Activated T-cell treated with anti-CD3 and anti-CD28 coated beads, Interleukin-2, amount 50 U/mL, for 24 hours (primary cell): ENCODE measurements around the gene ZNF426.
A peak's percentile ranks its signal among the peaks of the same experiment; 100 is the strongest.
"Not testable (repeated sequence)": the region's sequence is repeated elsewhere in the genome, so short reads cannot be mapped to it uniquely, and the experiment has no call there.

ENCODE experiments used
- DNase-seq: peaks from one replicate; pipeline ENCODE4 v3.0.0-alpha.2; 2020
- H3K27ac Mint-ChIP-seq: 2 replicates; pipeline ENCODE4 v1.8.0; 2020; ENCODE audit warnings: mild to moderate bottlenecking, mixed read lengths
- H3K27me3 Mint-ChIP-seq: 2 replicates; pipeline ENCODE4 v1.8.0; 2020; ENCODE audit warnings: mixed read lengths
- H3K36me3 Mint-ChIP-seq: 2 replicates; pipeline ENCODE4 v1.8.0; 2020; ENCODE audit warnings: low read depth, mixed read lengths
- H3K4me1 Mint-ChIP-seq: 2 replicates; pipeline ENCODE4 v1.8.0; 2020; ENCODE audit warnings: low read depth, mixed read lengths
- H3K4me3 Mint-ChIP-seq: 2 replicates; pipeline ENCODE4 v1.8.0; 2020; ENCODE audit warnings: mild to moderate bottlenecking, moderate library complexity, mixed read lengths
- H3K9me3 Mint-ChIP-seq: 2 replicates; pipeline ENCODE4 v1.8.0; 2020; ENCODE audit warnings: mixed read lengths

The ZNF426 gene

GRCh38 chr19:9538183-9539058 is at the start of gene ZNF426:
TSS of gene ZNF426 (minus strand) at chr19:9538645. CDS start at chr19:9536232, 2,413 bp downstream.
- H3K4me1 Mint-ChIP-seq: peaks cover 22% of the 10 kb centered on the region
- peaks cover 72% of the 10 kb centered on the region for H3K36me3 Mint-ChIP-seq
- H3K27ac Mint-ChIP-seq: peak within 1 kb of the TSS; percentile 95
- H3K27me3 Mint-ChIP-seq: no peaks in the 10 kb centered on the region
- H3K4me3 Mint-ChIP-seq: peak within 1 kb of the TSS; percentile 94
- peak; percentile 92 for DNase-seq
- H3K9me3 Mint-ChIP-seq: peaks cover 42% of the 10 kb centered on the region

- Mint-ChIP-seq H3K4me1 (peaks cover 22% of the 10 kb centered on the region), H3K4me3 (no peak overlapping the region), H3K9me3 (peaks cover 5% of the 10 kb centered on the region), H3K36me3 (peaks cover 24% of the 10 kb centered on the region), H3K27me3 (peaks cover 12% of the 10 kb centered on the region), H3K27ac (no peak overlapping the region)
- DNase-seq: peak; percentile 78
Observed at GRCh38 chr19:9586764-9587163, 48.3 kb upstream of the ZNF426 start.

GRCh38 chr19:9584073-9584833 is 45.8 kb upstream of the ZNF426 start, which contains the start of gene ZNF121:
TSS of gene ZNF121 (minus strand) at chr19:9584504. CDS start at chr19:9568097, 16,407 bp downstream.
- H3K4me3 Mint-ChIP-seq: peak within 1 kb of the TSS; percentile 93

GRCh38 chr19:9582081-9582725 is 43.8 kb upstream of the ZNF426 start:
- Mint-ChIP-seq H3K4me1 (peaks cover 54% of the 10 kb centered on the region), H3K36me3 (peaks cover 69% of the 10 kb centered on the region), H3K9me3 (peaks cover 26% of the 10 kb centered on the region), H3K27ac (peak overlapping the region; percentile 89), H3K4me3 (peak overlapping the region; percentile 79)
- not testable (repeated sequence) for H3K27me3 Mint-ChIP-seq, DNase-seq

More at GRCh38 chr19:9584073-9584833, 45.8 kb upstream of the ZNF426 start, which contains the start of gene ZNF121:
- Mint-ChIP-seq H3K9me3 (peaks cover 20% of the 10 kb centered on the region), H3K4me1 (peaks cover 42% of the 10 kb centered on the region), H3K36me3 (peaks cover 49% of the 10 kb centered on the region), H3K27me3 (peaks cover 3% of the 10 kb centered on the region), H3K27ac (peak within 1 kb of the TSS; percentile 96)
- DNase-seq: peak; percentile 92

GRCh38 chr19:9580728-9581127 is 42.3 kb upstream of the ZNF426 start:
- peaks cover 55% of the 10 kb centered on the region for H3K4me1 Mint-ChIP-seq
- no peaks in the 10 kb centered on the region for H3K27me3 Mint-ChIP-seq
- H3K4me3 Mint-ChIP-seq: peak overlapping the region; percentile 64
- peak overlapping the region; percentile 79 for H3K27ac Mint-ChIP-seq
- no peak for DNase-seq
- H3K36me3 Mint-ChIP-seq: peaks cover 84% of the 10 kb centered on the region
- peaks cover 36% of the 10 kb centered on the region for H3K9me3 Mint-ChIP-seq

- Mint-ChIP-seq H3K27ac (no peak overlapping the region), H3K27me3 (no peaks in the 10 kb centered on the region), H3K36me3 (peaks cover 99% of the 10 kb centered on the region), H3K9me3 (peaks cover 59% of the 10 kb centered on the region), H3K4me1 (peaks cover 11% of the 10 kb centered on the region), H3K4me3 (no peak overlapping the region)
- no peak for DNase-seq
Observed at GRCh38 chr19:9570255-9570654, 31.8 kb upstream of the ZNF426 start.

GRCh38 chr19:9566729-9567128 is 28.3 kb upstream of the ZNF426 start:
- Mint-ChIP-seq H3K9me3 (peaks cover 60% of the 10 kb centered on the region), H3K27me3 (no peaks in the 10 kb centered on the region), H3K4me1 (no peaks in the 10 kb centered on the region), H3K27ac (no peak overlapping the region), H3K36me3 (peaks cover 98% of the 10 kb centered on the region), H3K4me3 (no peak overlapping the region)
- DNase-seq: no peak

- Mint-ChIP-seq H3K4me3 (no peak overlapping the region), H3K36me3 (peaks cover 98% of the 10 kb centered on the region), H3K27me3 (no peaks in the 10 kb centered on the region), H3K27ac (no peak overlapping the region), H3K9me3 (peaks cover 60% of the 10 kb centered on the region), H3K4me1 (no peaks in the 10 kb centered on the region)
- DNase-seq: no peak
Observed at GRCh38 chr19:9565900-9566705, 27.7 kb upstream of the ZNF426 start.

GRCh38 chr19:9552536-9553274 is 14.3 kb upstream of the ZNF426 start:
- no peak overlapping the region for H3K27ac Mint-ChIP-seq
- no peak overlapping the region for H3K4me3 Mint-ChIP-seq
- peaks cover 29% of the 10 kb centered on the region for H3K9me3 Mint-ChIP-seq
- H3K36me3 Mint-ChIP-seq: peaks cover 54% of the 10 kb centered on the region
- no peak for DNase-seq
- H3K4me1 Mint-ChIP-seq: no peaks in the 10 kb centered on the region
- no peaks in the 10 kb centered on the region for H3K27me3 Mint-ChIP-seq

GRCh38 chr19:9547870-9548269 is 9.4 kb upstream of the ZNF426 start:
- no peaks in the 10 kb centered on the region for H3K4me1 Mint-ChIP-seq
- peaks cover 30% of the 10 kb centered on the region for H3K36me3 Mint-ChIP-seq
- H3K4me3 Mint-ChIP-seq: no peak overlapping the region
- H3K27me3 Mint-ChIP-seq: no peaks in the 10 kb centered on the region
- no peak for DNase-seq
- peaks cover 22% of the 10 kb centered on the region for H3K9me3 Mint-ChIP-seq
- no peak overlapping the region for H3K27ac Mint-ChIP-seq

- H3K27me3 Mint-ChIP-seq: not testable (repeated sequence)
- peaks cover 18% of the 10 kb centered on the region for H3K4me1 Mint-ChIP-seq
Observed at GRCh38 chr19:9541281-9541680, 2.8 kb upstream of the ZNF426 start.

GRCh38 chr19:9539921-9540320 is 1.5 kb upstream of the ZNF426 start:
- H3K36me3 Mint-ChIP-seq: peaks cover 57% of the 10 kb centered on the region
- H3K27me3 Mint-ChIP-seq, H3K27ac Mint-ChIP-seq, DNase-seq, H3K4me3 Mint-ChIP-seq: not testable (repeated sequence)
- H3K4me1 Mint-ChIP-seq: peaks cover 22% of the 10 kb centered on the region
- H3K9me3 Mint-ChIP-seq: peaks cover 36% of the 10 kb centered on the region

More at GRCh38 chr19:9541281-9541680, 2.8 kb upstream of the ZNF426 start:
- not testable (repeated sequence) for H3K27ac Mint-ChIP-seq, DNase-seq, H3K4me3 Mint-ChIP-seq
- peaks cover 44% of the 10 kb centered on the region for H3K36me3 Mint-ChIP-seq
- H3K9me3 Mint-ChIP-seq: peaks cover 23% of the 10 kb centered on the region

- Mint-ChIP-seq H3K4me1 (peaks cover 22% of the 10 kb centered on the region), H3K4me3 (peak overlapping the region; percentile 94), H3K9me3 (peaks cover 36% of the 10 kb centered on the region), H3K27ac (peak overlapping the region; percentile 95), H3K36me3 (peaks cover 65% of the 10 kb centered on the region)
- not testable (repeated sequence) for H3K27me3 Mint-ChIP-seq, DNase-seq
Observed at GRCh38 chr19:9539201-9539600, 756 bp upstream of the ZNF426 start.
